ENCODE data around the gene DIAPH3.

Gene DIAPH3

GRCh38 chr13:60019119-60019993 is 144.4 kb downstream of the DIAPH3 start:
- no peak for DNase-seq

DNA sequence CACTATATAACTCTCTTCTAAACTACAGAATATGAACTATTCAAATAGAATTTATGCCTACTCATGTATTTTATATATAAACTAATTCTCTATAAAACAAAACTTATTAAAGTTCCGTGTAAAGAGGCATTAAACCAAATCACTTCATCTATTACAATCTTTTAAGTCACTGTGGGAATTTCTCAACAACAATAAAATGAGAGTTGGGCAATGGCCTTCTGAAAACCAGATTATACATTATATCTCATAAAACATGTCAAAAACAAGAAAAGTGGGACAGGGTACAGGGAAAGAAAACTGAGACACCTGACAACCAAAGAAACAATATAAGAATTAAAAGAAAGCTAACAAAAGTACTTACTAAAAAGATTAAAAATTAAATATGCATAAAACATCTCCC is 145.2 kb downstream of the DIAPH3 start:
- DNase-seq: no peak

GRCh38 chr13:60016229-60016628 is 147.5 kb downstream of the DIAPH3 start:
- no peak for DNase-seq

DNA sequence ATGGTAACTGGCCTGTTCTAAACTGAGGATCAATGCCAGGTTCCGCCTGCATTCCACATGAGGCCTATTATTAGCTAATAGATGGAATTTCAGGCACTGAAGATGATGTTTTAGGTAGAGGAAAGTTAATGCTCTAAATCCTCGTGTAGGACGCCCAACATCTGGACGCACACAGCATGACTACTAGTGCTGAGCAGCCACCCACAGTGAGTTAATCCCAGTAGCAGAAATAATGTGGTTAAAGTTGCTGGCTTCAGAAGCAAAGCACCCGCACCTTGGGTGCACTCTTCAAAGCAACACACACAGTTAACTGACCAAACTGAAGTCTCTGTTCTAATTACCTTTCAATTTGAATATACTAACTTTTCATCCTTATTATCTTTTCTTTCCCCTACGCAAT is 150.6 kb downstream of the DIAPH3 start:
- no peak for DNase-seq

GRCh38 chr13:60012488-60012887 is 151.2 kb downstream of the DIAPH3 start:
- DNase-seq: no peak

- DNase-seq: no peak
Measured at GRCh38 chr13:60009300-60010253, 154.2 kb downstream of the DIAPH3 start.

- no peak for DNase-seq
Measured at GRCh38 chr13:60001889-60002288, 161.8 kb downstream of the DIAPH3 start.

DNA sequence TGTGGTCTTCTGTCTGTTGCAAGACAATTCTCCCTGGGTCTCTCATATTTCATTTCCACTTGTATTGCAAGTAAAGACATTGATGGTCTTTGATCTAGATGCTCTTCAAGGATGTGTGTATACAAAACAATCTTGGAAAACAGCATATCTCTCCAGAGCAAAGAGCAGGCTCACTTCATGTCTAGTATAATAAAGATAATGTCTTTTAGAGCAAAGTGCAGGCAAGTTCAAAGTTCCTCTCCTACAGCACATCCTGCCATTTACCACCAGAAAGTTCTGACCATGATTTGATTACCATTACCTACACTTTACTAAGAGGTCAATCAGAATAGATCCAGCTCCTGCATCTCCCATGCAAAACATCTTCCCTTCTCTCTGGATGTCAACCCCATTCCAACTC is 162.8 kb downstream of the DIAPH3 start:
- no peak for DNase-seq

DNA sequence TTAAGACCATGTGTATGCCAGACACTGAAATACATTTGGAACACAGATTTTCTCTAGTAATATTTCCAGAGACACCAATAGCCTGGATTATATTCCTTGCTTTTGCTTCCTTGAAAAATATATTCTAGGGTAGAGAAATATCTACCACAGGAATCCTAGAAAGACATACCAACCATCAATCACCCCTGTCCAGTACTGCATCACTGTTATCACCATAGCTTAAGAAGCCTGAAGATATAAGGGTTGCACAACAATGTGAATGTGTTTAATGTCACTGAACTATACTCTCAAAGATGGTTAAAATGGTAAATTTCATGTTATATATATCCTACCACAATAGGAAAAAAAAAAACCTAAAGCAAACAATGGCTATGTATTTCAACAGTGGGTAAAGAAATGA is 163.6 kb downstream of the DIAPH3 start:
- no peak for DNase-seq

GRCh38 chr13:59997976-59998375 is 165.8 kb downstream of the DIAPH3 start:
- DNase-seq: no peak

DNA sequence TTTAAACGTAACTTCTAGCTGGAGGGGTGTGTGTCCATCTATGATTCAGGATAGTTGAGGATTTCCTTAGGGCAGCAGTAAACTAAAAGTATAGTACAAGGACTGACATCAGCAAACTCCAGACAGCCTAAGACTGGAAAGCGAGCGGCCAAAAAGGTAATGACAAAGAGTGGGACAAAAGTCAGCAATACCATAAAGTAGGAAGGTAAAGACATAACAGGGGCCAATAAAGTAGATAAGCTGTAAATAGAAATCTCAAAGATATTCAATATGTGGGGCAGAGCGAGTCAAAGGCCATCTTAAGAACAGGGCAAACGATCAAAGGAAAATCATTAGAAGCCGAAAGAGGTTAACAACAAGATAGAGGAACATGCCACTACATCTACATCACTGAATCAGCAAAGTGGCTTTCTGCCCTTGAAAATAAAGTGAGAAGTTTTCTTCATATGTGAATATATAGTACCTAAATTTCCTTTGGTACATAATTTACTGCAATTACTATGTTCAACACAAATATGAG is 167.2 kb downstream of the DIAPH3 start:
- DNase-seq: no peak

DNA sequence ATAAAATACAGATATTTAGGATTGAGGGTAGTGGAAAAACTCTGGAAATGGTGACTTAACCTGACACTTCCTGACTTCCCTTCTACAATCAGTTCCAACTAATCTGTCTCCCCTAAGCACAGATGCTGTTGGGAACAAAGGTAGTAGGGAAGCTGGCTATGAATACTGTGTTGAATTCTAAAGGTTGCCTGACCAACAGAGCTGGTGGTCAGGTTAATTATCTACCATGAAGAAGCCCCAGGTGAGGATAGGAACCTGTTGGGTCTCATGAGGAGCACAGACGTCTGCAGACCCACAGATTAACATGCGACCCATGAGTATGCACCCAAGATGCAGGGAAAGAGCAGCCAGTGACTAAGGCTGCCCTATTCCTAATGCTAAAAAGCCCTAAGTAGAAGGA is 172.3 kb downstream of the DIAPH3 start:
- DNase-seq: no peak

GRCh38 chr13:59982631-59983382 is 180.9 kb downstream of the DIAPH3 start:
- DNase-seq: no peak

GRCh38 chr13:59979589-59979988 is 184.1 kb downstream of the DIAPH3 start:
- DNase-seq: no peak

- DNase-seq: no peak
Measured at GRCh38 chr13:59978862-59979261, 184.9 kb downstream of the DIAPH3 start.

DNA sequence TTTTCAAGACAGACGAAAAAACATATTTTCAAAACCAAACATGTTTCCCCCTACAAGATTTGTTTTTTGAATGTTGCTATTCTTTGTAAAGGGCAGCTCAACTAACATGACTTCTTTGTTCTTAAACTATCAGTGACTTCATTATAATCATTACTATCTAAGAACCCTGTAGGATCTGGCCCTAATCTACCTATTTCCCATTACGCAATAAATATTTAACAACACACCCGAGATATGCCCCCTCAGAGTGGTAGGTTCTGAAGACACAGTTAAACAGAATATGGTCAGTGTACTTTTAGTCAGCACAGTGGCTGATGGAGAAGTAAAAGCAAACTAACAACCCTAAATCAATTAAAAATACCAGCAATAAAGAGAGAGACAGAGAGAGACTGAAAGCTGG is 186.9 kb downstream of the DIAPH3 start:
- DNase-seq: no peak

DNA sequence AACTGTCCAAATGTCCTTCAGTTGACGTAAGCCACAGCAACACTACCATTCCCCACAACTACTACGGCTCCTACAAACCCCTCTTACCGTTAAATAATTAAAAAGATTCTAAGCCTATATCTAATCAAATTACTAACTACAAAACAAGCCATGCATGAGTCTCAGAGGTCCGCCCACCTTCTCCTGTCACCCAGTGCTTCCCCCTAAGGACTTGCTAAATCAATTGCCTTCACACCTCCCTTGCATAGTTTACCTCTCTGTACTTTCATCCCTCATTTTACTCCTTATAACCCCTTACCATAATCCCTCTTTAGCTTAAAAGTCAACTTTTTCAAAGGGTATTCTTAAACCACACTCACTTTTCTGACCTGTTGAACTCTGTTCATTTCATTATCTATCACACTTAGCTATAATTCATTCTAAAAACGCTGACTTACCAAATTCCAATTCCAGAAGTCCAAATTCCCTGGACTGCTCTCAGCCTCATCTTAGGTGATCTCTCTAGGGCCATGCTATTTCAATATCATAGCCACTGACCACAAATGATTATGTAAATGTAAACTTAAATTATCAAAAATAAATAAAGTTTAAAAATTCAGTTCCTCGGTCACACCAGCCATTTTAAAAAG is 187.8 kb downstream of the DIAPH3 start:
- DNase-seq: no peak

- no peak for DNase-seq
Measured at GRCh38 chr13:59970847-59971246, 192.9 kb downstream of the DIAPH3 start.

GRCh38 chr13:59963827-59964226 is 199.9 kb downstream of the DIAPH3 start:
- DNase-seq: no peak

- no peak for DNase-seq
Measured at GRCh38 chr13:59963383-59963782, 200.3 kb downstream of the DIAPH3 start.

DNA sequence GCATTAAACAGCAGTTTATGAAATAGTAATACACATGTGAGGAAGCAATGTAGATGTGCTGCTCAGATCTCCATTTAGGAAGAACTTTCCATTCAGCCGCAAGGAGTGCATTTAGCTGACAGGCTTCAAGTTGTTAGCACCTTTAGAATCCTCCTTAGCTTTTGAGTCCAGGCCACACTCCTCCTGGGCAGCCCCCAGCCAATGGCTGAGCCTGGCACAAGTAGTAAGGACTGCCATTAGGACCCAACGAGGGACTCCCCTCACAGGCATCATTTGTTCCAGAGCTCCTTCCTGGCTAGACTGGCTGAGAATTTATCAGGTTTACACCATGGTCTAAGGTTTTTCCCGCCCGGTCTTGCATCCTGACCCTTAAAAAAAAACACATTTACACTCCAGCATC is 201.4 kb downstream of the DIAPH3 start:
- no peak for DNase-seq

- DNase-seq: no peak
Measured at GRCh38 chr13:59960683-59961082, 203.0 kb downstream of the DIAPH3 start.

All from central memory CD4-positive, alpha-beta T cell (primary cell).